Ovary (tissue), 9 donors: ENCODE results near the gene MAN2A1. TPM values are rescaled to one million over a fixed set of nuclear protein-coding genes. Genes with fewer than 3 reads are reported as not detected.

ENCODE experiments used
- DNase-seq, 5 donors: peaks; one replicate each; pipeline ENCODE4 v3.0.0-alpha.2; 2019 to 2020
- H3K27ac ChIP-seq, 2 donors: fragments of 200-600 bp; one replicate each; pipeline versions ENCODE4 v1.5.1 to v1.8.0; 2019 to 2022
- H3K27me3 ChIP-seq: fragments of 200-600 bp; one replicate; pipeline ENCODE4 v1.8.0; 2022
- H3K36me3 ChIP-seq: fragments of 200-600 bp; sonication (generic); one replicate; pipeline ENCODE4 v1.5.1; 2019
- H3K4me1 ChIP-seq: one replicate; pipeline ENCODE4 v1.8.1; 2013; ENCODE audit warnings: mild to moderate bottlenecking, moderate library complexity; ENCODE audit not compliant: insufficient read depth
- H3K4me3 ChIP-seq: fragments of 200-600 bp; sonication (generic); one replicate; pipeline ENCODE4 v1.5.1; 2017
- H3K9me3 ChIP-seq, 2 donors: fragments of 200-600 bp in 1 of 2; sonication (generic) in 1 of 2; one replicate each; pipeline versions ENCODE4 v1.5.1 to v1.8.1; 2013 to 2019; ENCODE audit warnings: mild to moderate bottlenecking in 1 of 2, moderate library complexity in 1 of 2
- CTCF ChIP-seq, 3 donors: fragments of 450-650 bp in 2 of 3; fragments of 200-600 bp in 1 of 3; IDR thresholded peaks; one replicate each; pipeline versions ENCODE4 v1.5.1 to v1.8.0; 2016 to 2022; ENCODE audit warnings: antibody characterized with exemption in 3 of 3, mild to moderate bottlenecking in 1 of 3
- EP300 ChIP-seq: sonication (generic); formaldehyde crosslinking; IDR thresholded peaks from one replicate; pipeline ENCODE4 v1.6.1; 2017; ENCODE audit warnings: antibody characterized with exemption
- POLR2A ChIP-seq: fragments of 450-650 bp; IDR thresholded peaks from one replicate; pipeline ENCODE4 v1.6.1; 2017; ENCODE audit warnings: antibody characterized with exemption, mild to moderate bottlenecking, moderate library complexity
- WGBS, 3 donors: extraction: QIAGEN DNeasy Blood & Tissue Kit in 1 of 3; methylation state at CpG; one replicate each; pipeline versions ENCODE4 v1.1.5 to v1.1.7; 2013 to 2017; 5-methylcytosine and 5-hydroxymethylcytosine counted together
- intact Hi-C, 4 donors: fragments of 100-400 bp; cut with DNase I; formaldehyde crosslinking; loops; one replicate each; pipeline versions ENCODE4 v1.11.0 to v1.15.1; 2022 to 2023
- polyA plus RNA-seq, 2 donors: library from polyadenylated mRNA; stranded (reverse); fragments of 200-250 nt in 1 of 2; fragments of 350-450 nt in 1 of 2; fragmentation: Illumina TruSeq in 1 of 2; extraction: RNeasy Lipid Tissue Mini Kit (QIAGEN cat#74804) in 1 of 2; gene quantifications; one replicate each; pipeline ENCODE4 v1.2.3, GENCODE V29; 2013 to 2014
- total RNA-seq, 7 donors: library from RNA; depleted of rRNA in 2 of 7; stranded (reverse); fragments of >200 nt in 2 of 7; fragmentation: NEBNext Ultra II Directional in 3 of 7; extraction: Animal tissue kit (Norgen Biotek cat#: 25700) in 3 of 7; gene quantifications; one replicate each; pipeline versions ENCODE4 v1.1.0 to v1.2.4, GENCODE V29; 2016 to 2023
- donor health status: DM: no; HTN: no; CAD: no; lungs with moderate emphysema.
- donor health status: DM: no; HTN: no; CAD: no.
- donor health status: Bipolar disorder and iron deficiency.
- donor health status: DM: yes; HTN: yes; CAD: no.
- donor health status: DM: no; HTN: no; CAD: no.
- donor health status: DM: yes; HTN: yes; CAD: no.

Gene MAN2A1
- total and polyA plus RNA-seq, 9 donors, result 10.7 to 56.5 (median 31.1) TPM

GRCh38 chr5:109914906-109915305 lies 225.2 kb downstream of the MAN2A1 start:
- no peak for TF ChIP-seq POLR2A
- TF ChIP-seq CTCF (IDR thresholded peaks at IDR 0.05), result no peak
- intact Hi-C loops, result no loop called here
- Histone ChIP-seq H3K4me3 (no peak overlapping the region), H3K4me1 (no peaks in the 10 kb centered on the region), H3K36me3 (no peaks in the 10 kb centered on the region), H3K9me3 (no peaks in the 10 kb centered on the region), H3K27me3 (no peaks in the 10 kb centered on the region), H3K27ac (no peak overlapping the region)
- WGBS, 3 donors, result 82 to 91% (median 89%) methylated on average over 2 of the region's 2 CpGs
- DNase-seq, result no peak

GRCh38 chr5:109916481-109917153 lies 226.9 kb downstream of the MAN2A1 start:
- no peak for TF ChIP-seq CTCF (IDR thresholded peaks at IDR 0.05)
- no peak for TF ChIP-seq POLR2A
- TF ChIP-seq EP300, result no peak
- Histone ChIP-seq H3K36me3 (no peaks in the 10 kb centered on the region), H3K27ac (no peak overlapping the region), H3K4me1 (no peaks in the 10 kb centered on the region), H3K27me3 (no peaks in the 10 kb centered on the region), H3K4me3 (no peak overlapping the region), H3K9me3 (no peaks in the 10 kb centered on the region)
- intact Hi-C loops, result no loop called here
- WGBS, 3 donors, result 85 to 87% (median 87%) methylated on average over 4 of the region's 4 CpGs
- no peak for DNase-seq
